Measurements from ENCODE around the gene KLHL25. TPM values are rescaled to one million over a fixed set of nuclear protein-coding genes. Genes with fewer than 3 reads are reported as not detected.

Gene KLHL25
- total and polyA plus RNA-seq, 2 experiments from 2014 or later = 3.7 to 10.0 TPM

DNA sequence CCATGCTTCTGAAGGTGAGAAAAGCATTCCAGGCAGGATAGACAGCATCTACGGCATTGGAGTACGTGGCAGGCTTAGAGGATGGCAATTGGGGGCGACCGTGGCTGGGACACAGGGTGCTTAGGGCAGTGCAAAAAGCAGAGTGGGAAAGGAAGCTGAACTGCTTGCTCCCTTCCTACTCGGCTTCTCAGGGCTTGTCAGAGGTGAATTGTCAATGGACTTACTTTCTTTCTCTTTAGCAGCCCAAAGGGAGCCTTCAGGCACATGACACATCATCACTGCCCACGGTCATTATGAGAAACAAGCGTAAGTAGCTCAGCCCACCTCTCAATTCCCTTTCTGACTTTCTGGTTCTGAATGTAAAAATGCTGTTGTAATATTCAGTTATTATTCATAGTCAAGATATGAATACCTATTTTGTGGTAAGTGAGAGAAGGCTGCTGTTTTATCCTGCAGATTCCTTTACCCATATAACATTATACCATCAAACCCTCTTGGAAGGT is 84.3 kb downstream of the KLHL25 start:
- Histone ChIP-seq H4K20me1 (ENCODE audit: insufficient read depth, poor library complexity, severe bottlenecking) (no peaks in the 10 kb centered on the region), H3K9me3 (ENCODE audit: low read depth) (no peaks in the 10 kb centered on the region), H3K4me1 (ENCODE audit: insufficient read depth) (peaks cover 26% of the 10 kb centered on the region), H3K36me3 (replicated peaks; ENCODE audit: insufficient read depth, low read depth) (no peaks in the 10 kb centered on the region), H3K27ac (peak overlapping the region; percentile 95), H3K9me2 (replicated peaks; ENCODE audit: insufficient read depth) (no peaks in the 10 kb centered on the region), H3K27me3 (no peaks in the 10 kb centered on the region), H3K4me3 (no peak overlapping the region), H2AFZ (no peak overlapping the region), H3K4me2 (no peak overlapping the region), H3K79me2 (peaks cover 9% of the 10 kb centered on the region)
- no peak for TF ChIP-seq EZH2phosphoT487 (IDR thresholded peaks at IDR 0.05; ENCODE audit: low read depth, severe bottlenecking, unreplicated experiment)
- TF ChIP-seq, protein P1, sequence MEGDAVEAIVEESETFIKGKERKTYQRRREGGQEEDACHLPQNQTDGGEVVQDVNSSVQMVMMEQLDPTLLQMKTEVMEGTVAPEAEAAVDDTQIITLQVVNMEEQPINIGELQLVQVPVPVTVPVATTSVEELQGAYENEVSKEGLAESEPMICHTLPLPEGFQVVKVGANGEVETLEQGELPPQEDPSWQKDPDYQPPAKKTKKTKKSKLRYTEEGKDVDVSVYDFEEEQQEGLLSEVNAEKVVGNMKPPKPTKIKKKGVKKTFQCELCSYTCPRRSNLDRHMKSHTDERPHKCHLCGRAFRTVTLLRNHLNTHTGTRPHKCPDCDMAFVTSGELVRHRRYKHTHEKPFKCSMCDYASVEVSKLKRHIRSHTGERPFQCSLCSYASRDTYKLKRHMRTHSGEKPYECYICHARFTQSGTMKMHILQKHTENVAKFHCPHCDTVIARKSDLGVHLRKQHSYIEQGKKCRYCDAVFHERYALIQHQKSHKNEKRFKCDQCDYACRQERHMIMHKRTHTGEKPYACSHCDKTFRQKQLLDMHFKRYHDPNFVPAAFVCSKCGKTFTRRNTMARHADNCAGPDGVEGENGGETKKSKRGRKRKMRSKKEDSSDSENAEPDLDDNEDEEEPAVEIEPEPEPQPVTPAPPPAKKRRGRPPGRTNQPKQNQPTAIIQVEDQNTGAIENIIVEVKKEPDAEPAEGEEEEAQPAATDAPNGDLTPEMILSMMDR (IDR thresholded peaks at IDR 0.05; ENCODE audit: poor library complexity) = no peak
- TF ChIP-seq EZH2 (IDR thresholded peaks at IDR 0.05; ENCODE audit: borderline replicate concordance) = no peak
- no peak for DNase-seq (ENCODE audit: low spot score)
- 95% methylated on average over 7 of the region's 7 CpGs for WGBS (ENCODE audit: low lambda C conversion rate, missing lambda C conversion rate)

MicroRNAs encoded within 50 kb of the gene (microRNA counts, 767-probe panel; counts per million panel counts)
- microRNA hsa-miR-1276 = not detected

Small RNAs within 50 kb of the gene (microRNA-seq; reads per million reads assigned to microRNA genes)
- gene MIR1276 = not detected
- not detected for gene MIR548AP

Small RNAs within 50 kb of the gene (small RNA-seq; reads per million reads assigned to genes)
- not detected for gene AC021739.1
- gene MIR1276 = 1.5 reads per million, percentile 82 among the genes with 10 or more reads in this experiment
- gene MIR548AP = not detected
- gene RNU6-231P = not detected

All from hepatocyte (in vitro differentiated cells).